Adipocyte (in vitro differentiated cells): Measurements from ENCODE around the gene ZDHHC11.
"Not testable (repeated sequence)": the region's sequence is repeated elsewhere in the genome, so short reads cannot be mapped to it uniquely, and the experiment has no call there.

Source experiments
- DNase-seq: peaks from one replicate; pipeline ENCODE4 v3.0.0-alpha.2; 2015; ENCODE audit warnings: low read depth
- H3K27me3 ChIP-seq: replicated peaks from 2 replicates; pipeline ENCODE4 v1.7.0; 2013; ENCODE audit warnings: mild to moderate bottlenecking, low read length, moderate library complexity; ENCODE audit not compliant: control insufficient read depth, insufficient read depth
- H3K36me3 ChIP-seq: 2 replicates; pipeline ENCODE4 v1.7.0; 2013; ENCODE audit warnings: low read length, mild to moderate bottlenecking, moderate library complexity; ENCODE audit not compliant: control insufficient read depth, insufficient read depth, severe bottlenecking
- H3K4me1 ChIP-seq: 2 replicates; pipeline ENCODE4 v1.7.0; 2013; ENCODE audit warnings: mild to moderate bottlenecking, low read length, moderate library complexity; ENCODE audit not compliant: control insufficient read depth, insufficient read depth
- H3K4me3 ChIP-seq: 2 replicates; pipeline ENCODE4 v1.7.0; 2013; ENCODE audit warnings: mild to moderate bottlenecking, low read length, moderate library complexity
- H3K9ac ChIP-seq: 2 replicates; pipeline ENCODE4 v1.7.0; 2013; ENCODE audit warnings: mild to moderate bottlenecking, low read length, moderate library complexity
- H3K9me3 ChIP-seq: 2 replicates; pipeline ENCODE4 v1.7.0; 2013; ENCODE audit warnings: mild to moderate bottlenecking, low read length, moderate library complexity; ENCODE audit not compliant: control insufficient read depth

Gene ZDHHC11

GRCh38 chr5:886036-886435 is 35.2 kb upstream of the ZDHHC11 start:
- Histone ChIP-seq H3K27me3 (no peaks in the 10 kb centered on the region), H3K4me3 (no peak overlapping the region), H3K4me1 (peaks cover 17% of the 10 kb centered on the region), H3K9me3 (no peaks in the 10 kb centered on the region), H3K9ac (no peak overlapping the region), H3K36me3 (peaks cover 78% of the 10 kb centered on the region)
- DNase-seq, result no peak

GRCh38 chr5:885529-885928 is 34.7 kb upstream of the ZDHHC11 start:
- Histone ChIP-seq H3K9ac (no peak overlapping the region), H3K4me1 (peaks cover 16% of the 10 kb centered on the region), H3K9me3 (no peaks in the 10 kb centered on the region), H3K36me3 (peaks cover 79% of the 10 kb centered on the region), H3K27me3 (no peaks in the 10 kb centered on the region), H3K4me3 (no peak overlapping the region)
- DNase-seq, result no peak

- no peak for DNase-seq
- Histone ChIP-seq H3K9me3 (no peaks in the 10 kb centered on the region), H3K36me3 (peaks cover 79% of the 10 kb centered on the region), H3K4me1 (peaks cover 16% of the 10 kb centered on the region), H3K4me3 (no peak overlapping the region), H3K9ac (no peak overlapping the region), H3K27me3 (no peaks in the 10 kb centered on the region)
Observed at GRCh38 chr5:885127-885442, 34.3 kb upstream of the ZDHHC11 start.

- Histone ChIP-seq H3K9ac (no peak overlapping the region), H3K27me3 (no peaks in the 10 kb centered on the region), H3K4me3 (no peak overlapping the region), H3K4me1 (peaks cover 16% of the 10 kb centered on the region), H3K9me3 (no peaks in the 10 kb centered on the region), H3K36me3 (peaks cover 76% of the 10 kb centered on the region)
- no peak for DNase-seq
Observed at GRCh38 chr5:884345-885126, 33.8 kb upstream of the ZDHHC11 start.

GRCh38 chr5:883475-884181 is 32.8 kb upstream of the ZDHHC11 start:
- H3K4me1 ChIP-seq, result peaks cover 12% of the 10 kb centered on the region
- H3K9ac ChIP-seq, result no peak overlapping the region
- DNase-seq, result no peak
- H3K9me3 ChIP-seq, result no peaks in the 10 kb centered on the region
- H3K27me3 ChIP-seq, result no peaks in the 10 kb centered on the region
- H3K36me3 ChIP-seq, result peaks cover 68% of the 10 kb centered on the region
- no peak overlapping the region for H3K4me3 ChIP-seq

GRCh38 chr5:882253-883183 is 31.7 kb upstream of the ZDHHC11 start:
- peaks cover under 1% of the 10 kb centered on the region for H3K4me1 ChIP-seq
- no peak overlapping the region for H3K4me3 ChIP-seq
- H3K9ac ChIP-seq, result no peak overlapping the region
- H3K9me3 ChIP-seq, result no peaks in the 10 kb centered on the region
- no peaks in the 10 kb centered on the region for H3K27me3 ChIP-seq
- peaks cover 71% of the 10 kb centered on the region for H3K36me3 ChIP-seq
- DNase-seq, result no peak

GRCh38 chr5:881551-881935 is 30.8 kb upstream of the ZDHHC11 start:
- DNase-seq, result no peak
- Histone ChIP-seq H3K4me1 (no peaks in the 10 kb centered on the region), H3K9me3 (no peaks in the 10 kb centered on the region), H3K27me3 (no peaks in the 10 kb centered on the region), H3K9ac (no peak overlapping the region), H3K4me3 (no peak overlapping the region), H3K36me3 (peaks cover 70% of the 10 kb centered on the region)

- no peaks in the 10 kb centered on the region for H3K27me3 ChIP-seq
- DNase-seq, result no peak
Observed at GRCh38 chr5:880816-881550, 30.2 kb upstream of the ZDHHC11 start.

GRCh38 chr5:878677-879076 is 27.9 kb upstream of the ZDHHC11 start:
- DNase-seq, H3K27me3 ChIP-seq, H3K9ac ChIP-seq, H3K9me3 ChIP-seq, H3K4me3 ChIP-seq, H3K4me1 ChIP-seq: not testable (repeated sequence)
- peaks cover 66% of the 10 kb centered on the region for H3K36me3 ChIP-seq

More at GRCh38 chr5:880816-881550, 30.2 kb upstream of the ZDHHC11 start:
- no peak overlapping the region for H3K4me3 ChIP-seq
- no peaks in the 10 kb centered on the region for H3K4me1 ChIP-seq
- H3K9me3 ChIP-seq, result no peaks in the 10 kb centered on the region
- peaks cover 69% of the 10 kb centered on the region for H3K36me3 ChIP-seq
- no peak overlapping the region for H3K9ac ChIP-seq

GRCh38 chr5:878125-878524 is 27.3 kb upstream of the ZDHHC11 start:
- Histone ChIP-seq H3K9me3 (no peaks in the 10 kb centered on the region), H3K36me3 (peaks cover 65% of the 10 kb centered on the region), H3K4me1 (no peaks in the 10 kb centered on the region), H3K9ac (no peak overlapping the region), H3K27me3 (no peaks in the 10 kb centered on the region), H3K4me3 (no peak overlapping the region)
- DNase-seq, result no peak
